Measurements from ENCODE around the gene CCDC158. TPM values are rescaled to one million over a fixed set of nuclear protein-coding genes. Genes with fewer than 3 reads are reported as not detected.
"Not testable (repeated sequence)": the region's sequence is repeated elsewhere in the genome, so short reads cannot be mapped to it uniquely, and the experiment has no call there.

Gene CCDC158
- total RNA-seq, 4 donors from 2014 or later, result 0.32 to 0.75 (median 0.48) TPM; not detected in 1

DNA sequence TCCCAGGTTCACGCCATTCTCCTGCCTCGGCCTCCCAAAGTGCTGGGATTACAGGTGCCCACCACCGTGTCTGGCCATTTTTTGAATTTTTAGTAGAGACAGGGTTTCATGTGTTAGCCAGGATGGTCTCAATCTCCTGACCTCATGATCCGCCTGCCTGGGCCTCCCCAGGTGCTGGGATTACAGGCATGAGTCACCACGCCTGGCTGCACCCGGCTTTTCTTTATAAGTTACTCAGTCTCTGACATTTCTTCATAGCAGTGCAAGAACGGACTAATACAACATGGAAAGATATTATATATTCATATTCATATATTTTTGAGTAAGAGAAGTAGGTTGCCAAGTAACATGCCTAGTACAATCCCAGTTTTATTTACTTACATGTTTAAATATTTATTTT, 36.9 kb upstream of the CCDC158 start:
- DNase-seq (ENCODE audit: low spot score) (no peak), ATAC-seq (ENCODE audit: low FRiP score) (no peak)
- TF ChIP-seq, protein P1, sequence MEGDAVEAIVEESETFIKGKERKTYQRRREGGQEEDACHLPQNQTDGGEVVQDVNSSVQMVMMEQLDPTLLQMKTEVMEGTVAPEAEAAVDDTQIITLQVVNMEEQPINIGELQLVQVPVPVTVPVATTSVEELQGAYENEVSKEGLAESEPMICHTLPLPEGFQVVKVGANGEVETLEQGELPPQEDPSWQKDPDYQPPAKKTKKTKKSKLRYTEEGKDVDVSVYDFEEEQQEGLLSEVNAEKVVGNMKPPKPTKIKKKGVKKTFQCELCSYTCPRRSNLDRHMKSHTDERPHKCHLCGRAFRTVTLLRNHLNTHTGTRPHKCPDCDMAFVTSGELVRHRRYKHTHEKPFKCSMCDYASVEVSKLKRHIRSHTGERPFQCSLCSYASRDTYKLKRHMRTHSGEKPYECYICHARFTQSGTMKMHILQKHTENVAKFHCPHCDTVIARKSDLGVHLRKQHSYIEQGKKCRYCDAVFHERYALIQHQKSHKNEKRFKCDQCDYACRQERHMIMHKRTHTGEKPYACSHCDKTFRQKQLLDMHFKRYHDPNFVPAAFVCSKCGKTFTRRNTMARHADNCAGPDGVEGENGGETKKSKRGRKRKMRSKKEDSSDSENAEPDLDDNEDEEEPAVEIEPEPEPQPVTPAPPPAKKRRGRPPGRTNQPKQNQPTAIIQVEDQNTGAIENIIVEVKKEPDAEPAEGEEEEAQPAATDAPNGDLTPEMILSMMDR (IDR thresholded peaks at IDR 0.05), result no peak

DNA sequence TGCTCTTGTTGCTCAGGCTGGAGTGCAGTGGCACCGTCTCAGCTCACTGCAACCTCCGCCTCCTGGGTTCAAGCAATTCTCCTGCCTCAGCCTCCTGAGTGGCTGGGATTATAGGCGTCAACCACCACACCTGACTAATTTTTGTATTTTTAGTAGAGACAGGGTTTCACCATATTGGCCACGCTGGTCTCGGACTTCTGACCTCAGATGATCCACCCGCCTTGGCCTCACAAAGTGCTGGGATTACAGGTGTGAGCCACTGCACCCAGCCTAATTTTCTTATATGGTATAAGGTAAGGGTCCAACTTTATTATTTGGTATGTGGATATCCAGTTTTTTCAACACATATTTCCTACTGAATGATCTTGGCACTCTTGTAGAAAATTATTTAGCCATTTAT, 33.1 kb upstream of the CCDC158 start:
- DNase-seq (ENCODE audit: low spot score); ATAC-seq (ENCODE audit: low FRiP score): not testable (repeated sequence)

DNA sequence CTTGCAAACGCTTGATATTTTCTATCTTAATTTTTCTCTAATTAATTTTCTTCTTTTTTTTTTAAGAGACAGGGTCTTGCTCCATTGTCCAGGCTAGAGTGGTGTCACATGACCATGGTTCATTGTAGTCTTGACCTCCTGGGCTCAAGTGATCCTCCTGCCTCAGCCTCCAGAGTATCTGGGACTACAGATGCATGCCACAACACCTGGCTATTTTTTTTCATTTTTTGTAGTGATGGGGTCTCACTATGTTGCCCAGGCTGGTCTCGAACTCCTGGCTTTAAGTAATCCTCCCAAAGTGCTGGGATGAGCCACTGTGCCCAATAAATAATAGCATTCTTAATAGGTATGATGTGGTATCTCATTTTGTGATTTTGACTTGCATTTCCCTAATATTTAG, 32.3 kb upstream of the CCDC158 start:
- ATAC-seq (ENCODE audit: low FRiP score) (no peak), DNase-seq (ENCODE audit: low spot score) (no peak)
- TF ChIP-seq, protein P1 (IDR thresholded peaks at IDR 0.05), result no peak

DNA sequence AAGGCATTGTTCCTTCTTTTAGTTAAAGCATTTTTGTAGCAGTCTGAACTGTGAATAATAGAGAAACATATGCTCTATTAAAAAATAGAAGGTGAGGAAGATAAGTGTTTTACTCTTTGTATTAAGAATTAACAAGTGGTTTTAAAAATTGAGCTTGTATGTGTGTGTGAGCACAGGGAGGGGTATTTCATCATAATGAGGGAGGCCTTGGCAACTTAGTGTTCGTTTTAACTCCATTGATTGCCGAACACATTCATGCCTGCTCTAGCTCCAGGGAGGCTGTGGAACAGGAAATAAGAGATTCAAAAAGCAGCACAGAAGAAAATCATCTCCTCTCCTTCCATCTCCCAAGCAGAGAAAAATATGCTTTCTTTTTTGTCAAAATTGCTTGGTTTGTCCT, 28.9 kb upstream of the CCDC158 start:
- DNase-seq (ENCODE audit: low spot score) (no peak), ATAC-seq (ENCODE audit: low FRiP score) (no peak)
- TF ChIP-seq, protein P1 (IDR thresholded peaks at IDR 0.05), result no peak

DNA sequence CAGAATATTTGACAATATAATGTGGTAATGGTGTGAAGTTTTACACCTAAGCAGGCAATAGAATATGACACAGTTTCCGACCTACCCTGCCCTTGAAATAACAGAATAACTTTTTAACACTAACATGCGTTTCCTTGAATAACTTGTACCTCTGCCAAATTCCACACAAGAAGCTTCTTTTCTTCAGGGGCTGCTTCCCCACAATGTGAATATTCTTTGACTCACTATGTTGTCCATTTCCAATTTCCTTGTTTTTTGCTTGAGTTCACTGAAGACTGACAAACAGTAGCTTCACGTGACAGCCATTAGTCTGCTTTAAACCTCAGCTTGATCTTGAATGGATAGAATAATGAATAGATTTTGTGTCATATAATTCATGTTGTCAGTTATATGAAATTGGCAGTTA, 28.4 kb upstream of the CCDC158 start:
- TF ChIP-seq, protein P1 (IDR thresholded peaks at IDR 0.05), result no peak
- ATAC-seq (ENCODE audit: low FRiP score) (no peak), DNase-seq (ENCODE audit: low spot score) (no peak)

DNA sequence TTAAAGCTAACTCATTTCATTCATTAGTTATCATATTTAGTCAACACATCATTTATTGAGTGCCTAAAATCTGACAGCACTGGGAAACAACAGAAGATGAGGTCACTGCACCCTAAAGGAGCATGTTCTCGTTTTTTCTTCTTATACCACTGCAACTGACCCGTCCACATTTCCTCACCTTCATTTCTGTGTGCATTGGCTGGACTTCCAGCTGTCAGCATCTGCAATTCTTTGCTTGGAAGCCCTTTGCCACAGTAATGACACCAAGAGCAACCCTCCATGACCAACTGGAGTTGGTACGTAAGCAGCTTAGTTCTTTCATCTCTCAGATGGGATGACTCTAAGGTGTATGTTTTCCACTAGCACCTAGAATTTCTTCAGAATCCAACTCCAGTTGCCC, 27.3 kb upstream of the CCDC158 start:
- DNase-seq (ENCODE audit: low spot score), result no peak
- ATAC-seq (ENCODE audit: low FRiP score), result no peak
- TF ChIP-seq, protein P1 (IDR thresholded peaks at IDR 0.05), result no peak

DNA sequence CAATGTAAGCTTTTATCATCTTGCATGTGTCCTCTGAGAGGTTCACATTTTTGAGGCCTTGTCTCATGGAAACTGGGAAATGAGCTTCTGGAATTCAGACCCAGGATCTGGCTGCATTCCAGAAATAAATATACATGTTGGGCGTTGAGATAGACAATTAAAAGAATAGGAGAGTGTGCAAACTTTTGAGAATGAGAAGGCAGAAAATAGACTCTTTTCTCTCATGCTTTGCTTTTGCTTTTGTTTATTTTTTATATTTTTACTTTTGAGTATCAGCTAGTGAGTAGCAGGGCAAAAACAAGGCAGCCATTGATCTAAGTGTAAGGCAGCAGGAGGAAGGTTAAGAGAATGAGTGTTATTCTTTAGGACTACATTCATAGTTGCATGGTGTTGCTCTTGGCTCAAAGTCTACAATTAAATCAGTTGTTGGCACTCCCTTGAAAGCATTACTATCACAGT, 26.5 kb upstream of the CCDC158 start:
- DNase-seq (ENCODE audit: low spot score) (no peak), ATAC-seq (ENCODE audit: low FRiP score) (no peak)
- TF ChIP-seq, protein P1 (IDR thresholded peaks at IDR 0.05), result no peak

DNA sequence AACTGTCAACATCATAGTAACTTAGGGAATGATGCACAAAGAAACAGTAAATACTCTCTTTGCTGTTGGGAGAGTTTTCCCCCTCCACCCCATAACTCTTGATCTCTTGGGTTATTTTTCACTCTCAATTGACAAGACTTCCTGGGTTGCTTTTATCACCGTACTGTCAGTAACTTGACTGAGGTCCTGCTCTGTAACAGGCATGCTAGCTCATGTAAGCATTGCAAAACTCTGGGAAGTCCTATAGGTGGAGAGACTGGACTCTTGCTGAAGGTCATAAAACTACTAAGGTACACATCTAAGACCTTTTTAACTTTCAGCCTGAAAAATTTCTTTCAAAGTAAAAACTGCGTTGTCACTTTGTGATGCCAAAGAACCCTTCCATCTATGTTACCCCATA, 25.0 kb upstream of the CCDC158 start:
- TF ChIP-seq, protein P1 (IDR thresholded peaks at IDR 0.05), result no peak
- DNase-seq (ENCODE audit: low spot score), result no peak
- ATAC-seq (ENCODE audit: low FRiP score), result no peak
